Parathyroid adenoma (tissue), 2 donors: ENCODE results near the gene SLC36A4.

ENCODE experiments used
- H2AFZ ChIP-seq: fragments of 300-600 bp; sonication (generic); one replicate; pipeline ENCODE4 v1.7.0; 2017; ENCODE audit warnings: antibody characterized with exemption, mild to moderate bottlenecking
- H3K27ac ChIP-seq: fragments of 300-600 bp; sonication (generic); one replicate; pipeline ENCODE4 v1.7.0; 2017
- H3K27me3 ChIP-seq: fragments of 300-600 bp; sonication (generic); one replicate; pipeline ENCODE4 v1.7.0; 2017; ENCODE audit warnings: low read length; ENCODE audit not compliant: control insufficient read depth, insufficient read depth
- H3K36me3 ChIP-seq: fragments of 300-600 bp; sonication (generic); one replicate; pipeline ENCODE4 v1.7.0; 2017; ENCODE audit warnings: low read length; ENCODE audit not compliant: control insufficient read depth, insufficient read depth
- H3K4me1 ChIP-seq: fragments of 300-600 bp; sonication (generic); one replicate; pipeline ENCODE4 v1.7.0; 2017; ENCODE audit warnings: control low read depth
- H3K4me2 ChIP-seq: fragments of 300-600 bp; sonication (generic); one replicate; pipeline ENCODE4 v1.7.0; 2017; ENCODE audit warnings: low read length
- H3K4me3 ChIP-seq: fragments of 300-600 bp; sonication (generic); one replicate; pipeline ENCODE4 v1.7.0; 2017; ENCODE audit warnings: low read depth, low read length
- H3K79me2 ChIP-seq: fragments of 300-600 bp; sonication (generic); one replicate; pipeline ENCODE4 v1.7.0; 2017; ENCODE audit warnings: control low read depth
- H3K9ac ChIP-seq: fragments of 300-600 bp; sonication (generic); one replicate; pipeline ENCODE4 v1.7.0; 2017; ENCODE audit warnings: mild to moderate bottlenecking
- H3K9me3 ChIP-seq: fragments of 300-600 bp; sonication (generic); one replicate; pipeline ENCODE4 v1.7.0; 2017; ENCODE audit warnings: low read length; ENCODE audit not compliant: control insufficient read depth
- CTCF ChIP-seq: fragments of 300-600 bp; sonication (generic); IDR thresholded peaks from one replicate; pipeline ENCODE4 v1.7.0; 2017; ENCODE audit warnings: antibody characterized with exemption, mild to moderate bottlenecking
- donor health status: primary hyperparathyroidism.

Gene SLC36A4

DNA sequence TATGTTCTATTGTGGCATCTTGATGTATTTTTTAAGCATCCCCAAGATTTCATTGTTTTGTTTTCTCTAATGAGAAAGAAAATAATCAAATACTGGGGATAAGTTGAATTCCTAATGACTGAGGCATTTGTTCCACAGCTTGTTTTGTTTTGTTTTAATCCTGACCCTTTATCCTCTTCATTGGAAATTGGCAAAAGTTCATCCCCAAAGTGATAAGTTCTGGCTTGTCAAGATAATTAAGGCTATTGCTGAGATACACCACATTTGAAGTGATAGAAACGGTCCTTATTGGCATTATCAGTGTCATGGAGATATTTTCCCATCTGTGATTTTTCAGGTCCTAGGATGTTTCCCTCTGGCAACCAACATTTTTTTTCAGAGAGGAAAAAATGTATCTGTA lies 65.0 kb downstream of the SLC36A4 start:
- Histone ChIP-seq H2AFZ (no peak overlapping the region), H3K9ac (no peak overlapping the region), H3K36me3 (no peaks in the 10 kb centered on the region), H3K4me3 (no peak overlapping the region), H3K79me2 (no peaks in the 10 kb centered on the region), H3K9me3 (no peaks in the 10 kb centered on the region), H3K27ac (no peak overlapping the region), H3K4me1 (no peaks in the 10 kb centered on the region), H3K4me2 (no peak overlapping the region), H3K27me3 (no peaks in the 10 kb centered on the region)
- TF ChIP-seq CTCF = no peak

- no peaks in the 10 kb centered on the region for H3K27me3 ChIP-seq
- H3K79me2 ChIP-seq = no peaks in the 10 kb centered on the region
- no peak overlapping the region for H3K9ac ChIP-seq
- H3K9me3 ChIP-seq = no peaks in the 10 kb centered on the region
- no peaks in the 10 kb centered on the region for H3K4me1 ChIP-seq
- H3K4me3 ChIP-seq = no peak overlapping the region
- H3K4me2 ChIP-seq = no peak overlapping the region
- no peak for TF ChIP-seq CTCF
- H3K27ac ChIP-seq = no peak overlapping the region
- H3K36me3 ChIP-seq = no peaks in the 10 kb centered on the region
- H2AFZ ChIP-seq = no peak overlapping the region
These were observed 66.1 kb downstream of the SLC36A4 start for GRCh38 chr11:93131709-93132108.

DNA sequence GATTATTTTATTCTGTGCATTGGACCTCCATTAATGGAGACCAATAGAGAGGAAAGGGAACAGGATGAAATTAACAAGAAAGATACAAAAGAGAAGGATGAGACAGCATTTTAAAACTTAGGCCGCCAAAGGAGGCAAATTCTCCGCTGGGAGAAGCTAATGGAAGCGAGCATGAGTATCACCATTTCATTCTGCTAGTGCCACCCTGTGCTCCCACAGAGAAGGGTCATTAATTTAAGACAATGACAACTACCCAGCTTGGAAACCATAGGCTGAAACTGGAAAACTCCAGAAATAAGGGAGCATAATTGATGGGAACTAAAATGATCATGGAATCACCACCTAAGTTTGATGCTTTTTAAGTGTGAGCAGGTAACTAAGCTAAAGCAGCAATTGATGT lies 69.2 kb downstream of the SLC36A4 start:
- no peak overlapping the region for H3K27ac ChIP-seq
- H2AFZ ChIP-seq = no peak overlapping the region
- no peak overlapping the region for H3K4me2 ChIP-seq
- no peaks in the 10 kb centered on the region for H3K4me1 ChIP-seq
- no peak for TF ChIP-seq CTCF
- no peak overlapping the region for H3K9ac ChIP-seq
- H3K9me3 ChIP-seq = no peaks in the 10 kb centered on the region
- H3K4me3 ChIP-seq = no peak overlapping the region
- H3K79me2 ChIP-seq = no peaks in the 10 kb centered on the region
- H3K27me3 ChIP-seq = no peaks in the 10 kb centered on the region
- H3K36me3 ChIP-seq = no peaks in the 10 kb centered on the region

DNA sequence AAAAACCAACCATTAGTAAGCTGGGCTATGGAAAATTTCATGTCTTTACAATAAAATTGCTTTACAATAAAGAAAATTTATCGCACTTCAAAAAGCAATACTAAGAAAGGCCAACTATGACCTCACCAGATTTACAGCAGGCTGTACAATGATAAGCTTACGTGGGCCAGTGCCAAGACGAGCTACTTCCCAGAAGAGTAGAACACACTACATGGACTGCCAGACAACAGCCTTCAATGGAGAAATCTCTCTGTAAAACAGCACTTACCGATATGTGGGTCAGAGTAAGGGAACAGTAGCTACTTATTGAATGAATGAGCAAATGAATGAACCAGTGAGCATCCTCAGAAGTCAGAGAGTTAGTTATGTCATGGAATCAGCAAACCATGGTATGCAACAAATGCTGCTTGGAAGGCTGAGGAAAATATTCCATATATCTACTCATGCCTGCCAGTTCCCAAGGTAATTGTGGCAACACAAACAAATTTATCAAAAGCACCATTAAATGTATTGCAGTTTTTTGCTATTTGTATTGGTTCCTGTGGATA lies 74.4 kb downstream of the SLC36A4 start:
- H2AFZ ChIP-seq = no peak overlapping the region
- H3K4me1 ChIP-seq = no peaks in the 10 kb centered on the region
- TF ChIP-seq CTCF = no peak
- H3K4me3 ChIP-seq = no peak overlapping the region
- no peak overlapping the region for H3K4me2 ChIP-seq
- H3K79me2 ChIP-seq = no peaks in the 10 kb centered on the region
- no peaks in the 10 kb centered on the region for H3K9me3 ChIP-seq
- H3K27me3 ChIP-seq = no peaks in the 10 kb centered on the region
- H3K27ac ChIP-seq = no peak overlapping the region
- no peaks in the 10 kb centered on the region for H3K36me3 ChIP-seq
- no peak overlapping the region for H3K9ac ChIP-seq

DNA sequence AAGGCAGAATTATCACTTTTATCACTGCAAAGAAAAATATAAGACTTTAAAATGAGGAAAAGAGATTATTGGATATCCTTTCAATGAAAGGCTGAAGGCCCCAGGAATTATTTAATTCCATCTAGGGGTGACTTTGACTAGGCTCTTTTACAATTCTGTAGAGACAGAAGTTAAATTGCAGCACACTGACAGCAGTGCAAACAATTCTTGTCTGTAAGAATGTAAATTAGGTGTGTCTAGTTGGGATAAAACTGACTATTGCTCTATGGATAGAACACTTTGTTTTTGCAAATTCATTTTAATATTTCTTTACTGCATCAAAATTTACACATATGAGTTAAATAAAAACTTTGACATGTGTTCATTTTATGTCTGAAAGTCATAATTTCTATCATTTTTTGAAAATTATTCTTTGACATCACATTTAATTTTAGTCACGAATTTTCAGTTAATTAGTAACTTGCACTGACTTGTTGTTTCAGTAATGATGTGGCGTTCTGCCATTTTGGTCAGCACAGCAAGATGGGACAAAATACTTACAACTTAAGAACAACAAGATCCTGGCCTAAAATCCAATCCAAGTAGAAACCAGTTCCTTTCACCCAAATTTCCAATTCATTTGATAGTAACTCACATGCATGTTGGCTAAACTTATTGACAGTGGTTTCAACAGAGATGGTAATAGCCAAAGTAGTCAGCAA lies 75.1 kb downstream of the SLC36A4 start:
- H3K9ac ChIP-seq = no peak overlapping the region
- no peaks in the 10 kb centered on the region for H3K27me3 ChIP-seq
- no peaks in the 10 kb centered on the region for H3K79me2 ChIP-seq
- no peak overlapping the region for H2AFZ ChIP-seq
- H3K4me3 ChIP-seq = no peak overlapping the region
- H3K4me2 ChIP-seq = no peak overlapping the region
- no peaks in the 10 kb centered on the region for H3K4me1 ChIP-seq
- no peaks in the 10 kb centered on the region for H3K9me3 ChIP-seq
- H3K27ac ChIP-seq = no peak overlapping the region
- H3K36me3 ChIP-seq = no peaks in the 10 kb centered on the region
- no peak for TF ChIP-seq CTCF
